Subcutaneous adipose tissue (tissue), 4 donors: Measurements from ENCODE around the gene FJX1. TPM values are rescaled to one million over a fixed set of nuclear protein-coding genes. Genes with fewer than 3 reads are reported as not detected.

Experiments
- CTCF ChIP-seq: fragments of 450-650 bp; IDR thresholded peaks from one replicate; pipeline ENCODE4 v1.5.1; 2016; ENCODE audit warnings: low read depth, mild to moderate bottlenecking, control low read depth, antibody characterized with exemption, moderate library complexity
- total RNA-seq, 4 donors: library from RNA; depleted of rRNA; stranded (reverse); fragments of >200 nt; gene quantifications; one replicate each; pipeline ENCODE4 v1.1.0, GENCODE V29; 2016

FJX1 gene
- total RNA-seq, 4 donors from 2014 or later, result 1.1 to 4.6 (median 2.1) TPM

- TF ChIP-seq CTCF, result no peak
These were observed 2.0 kb upstream of the FJX1 start for GRCh38 chr11:35615921-35616900.

- TF ChIP-seq CTCF, result no peak
These were observed 959 bp upstream of the FJX1 start for GRCh38 chr11:35617316-35617686.

- no peak for TF ChIP-seq CTCF
These were observed 346 bp downstream of the FJX1 start for GRCh38 chr11:35618497-35619115.

- no peak for TF ChIP-seq CTCF
These were observed 1.0 kb downstream of the FJX1 start for GRCh38 chr11:35619116-35619854.

- no peak for TF ChIP-seq CTCF
These were observed 1.8 kb downstream of the FJX1 start for GRCh38 chr11:35619855-35620640.

GRCh38 chr11:35620795-35621194 is 2.5 kb downstream of the FJX1 start:
- TF ChIP-seq CTCF, result no peak
